GM23338 (cell line): ENCODE results near the gene BNIP1.

Source experiments
- EZH2 ChIP-seq: fragments of 200-600 bp; sonication (generic); IDR thresholded peaks from one replicate; pipeline ENCODE4 v1.8.0; 2017; ENCODE audit warnings: antibody characterized with exemption, mild to moderate bottlenecking, low read depth; ENCODE audit not compliant: unreplicated experiment
- EZH2phosphoT487 ChIP-seq: fragments of 200-600 bp; sonication (generic); IDR thresholded peaks from one replicate; pipeline ENCODE4 v1.8.1; 2018; ENCODE audit warnings: antibody characterized with exemption; ENCODE audit not compliant: unreplicated experiment
- TF ChIP-seq, protein P1 (sequence below), 2 experiments: fragments of 200-600 bp in 1 of 2; sonication (generic) in 1 of 2; conservative IDR thresholded peaks; 2 replicates each; pipeline versions ENCODE4 v1.5.1 to v1.6.1; 2016 to 2017; ENCODE audit warnings: antibody characterized with exemption in 2 of 2, low read depth in 2 of 2, mild to moderate bottlenecking in 2 of 2, moderate library complexity in 1 of 2

DNA sequence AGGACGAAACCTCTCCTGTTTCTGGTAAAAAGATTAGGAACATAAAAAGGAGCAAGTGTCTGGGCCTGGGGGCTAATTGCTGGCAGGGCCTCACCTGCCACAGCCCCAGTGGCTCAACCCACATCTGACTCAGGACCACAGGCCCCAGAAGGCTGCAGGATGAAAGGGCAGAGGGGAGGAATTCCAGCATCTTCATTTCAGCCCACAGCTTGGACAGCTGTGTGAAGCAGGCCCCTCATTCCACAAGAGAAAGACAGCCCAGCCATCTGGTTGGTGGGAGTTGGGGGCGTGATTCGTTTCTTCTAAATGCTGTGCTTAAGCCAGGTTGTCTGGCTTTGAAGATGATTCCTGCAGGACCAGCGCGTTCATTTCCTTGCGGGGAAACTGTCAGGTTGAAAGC lies 61.6 kb downstream of the BNIP1 start:
- TF ChIP-seq, protein P1, sequence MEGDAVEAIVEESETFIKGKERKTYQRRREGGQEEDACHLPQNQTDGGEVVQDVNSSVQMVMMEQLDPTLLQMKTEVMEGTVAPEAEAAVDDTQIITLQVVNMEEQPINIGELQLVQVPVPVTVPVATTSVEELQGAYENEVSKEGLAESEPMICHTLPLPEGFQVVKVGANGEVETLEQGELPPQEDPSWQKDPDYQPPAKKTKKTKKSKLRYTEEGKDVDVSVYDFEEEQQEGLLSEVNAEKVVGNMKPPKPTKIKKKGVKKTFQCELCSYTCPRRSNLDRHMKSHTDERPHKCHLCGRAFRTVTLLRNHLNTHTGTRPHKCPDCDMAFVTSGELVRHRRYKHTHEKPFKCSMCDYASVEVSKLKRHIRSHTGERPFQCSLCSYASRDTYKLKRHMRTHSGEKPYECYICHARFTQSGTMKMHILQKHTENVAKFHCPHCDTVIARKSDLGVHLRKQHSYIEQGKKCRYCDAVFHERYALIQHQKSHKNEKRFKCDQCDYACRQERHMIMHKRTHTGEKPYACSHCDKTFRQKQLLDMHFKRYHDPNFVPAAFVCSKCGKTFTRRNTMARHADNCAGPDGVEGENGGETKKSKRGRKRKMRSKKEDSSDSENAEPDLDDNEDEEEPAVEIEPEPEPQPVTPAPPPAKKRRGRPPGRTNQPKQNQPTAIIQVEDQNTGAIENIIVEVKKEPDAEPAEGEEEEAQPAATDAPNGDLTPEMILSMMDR (conservative IDR thresholded peaks at IDR 0.05; ENCODE audit: low read depth in 2 of 2) = no peak
- TF ChIP-seq EZH2phosphoT487 (no peak), EZH2 (no peak)
